ENCODE results near the gene SFXN5. TPM values are rescaled to one million over a fixed set of nuclear protein-coding genes. Genes with fewer than 3 reads are reported as not detected.

SFXN5 gene
- total RNA-seq, 4 donors from 2014 or later = 22.9 to 55.4 (median 41.2) TPM

GRCh38 chr2:72921088-72921851 is 150.2 kb downstream of the SFXN5 start:
- Histone ChIP-seq H3K27me3 (peaks cover 0 to 79% of the 10 kb centered on the region in 2 donors), H3K4me3 (no peak overlapping the region), H3K9me3 (no peaks in the 10 kb centered on the region), H3K36me3 (no peaks in the 10 kb centered on the region), H3K27ac (no peak overlapping the region), H3K4me1 (peaks cover 3 to 54% (median 35%) of the 10 kb centered on the region in 4 donors)
- no peak for TF ChIP-seq CTCF (IDR thresholded peaks at IDR 0.05)
- no peak for TF ChIP-seq POLR2A (IDR thresholded peaks at IDR 0.05)
- peak in 2 of 3 donors; percentile 12 to 44 for DNase-seq

GRCh38 chr2:72920318-72921087 is 151.0 kb downstream of the SFXN5 start:
- TF ChIP-seq CTCF (IDR thresholded peaks at IDR 0.05) (no peak), POLR2A (IDR thresholded peaks at IDR 0.05) (no peak)
- H3K9me3 ChIP-seq = no peaks in the 10 kb centered on the region
- H3K36me3 ChIP-seq = no peaks in the 10 kb centered on the region
- H3K27ac ChIP-seq = no peak overlapping the region
- peak in 2 of 3 donors; percentile 14 to 44 for DNase-seq
- peaks cover 0 to 83% of the 10 kb centered on the region in 2 donors for H3K27me3 ChIP-seq
- peaks cover 3 to 62% (median 42%) of the 10 kb centered on the region in 4 donors for H3K4me1 ChIP-seq
- peak overlapping the region in 3 of 4 donors; percentile 26 to 36 (median 31) for H3K4me3 ChIP-seq

- peak in 2 of 3 donors; percentile 10 to 41 for DNase-seq
- peaks cover 3 to 63% (median 41%) of the 10 kb centered on the region in 4 donors for H3K4me1 ChIP-seq
- no peaks in the 10 kb centered on the region for H3K36me3 ChIP-seq
- peaks cover 0 to 83% of the 10 kb centered on the region in 2 donors for H3K27me3 ChIP-seq
- peak overlapping the region in 3 of 4 donors; percentile 26 to 36 (median 31) for H3K4me3 ChIP-seq
- H3K9me3 ChIP-seq = no peaks in the 10 kb centered on the region
- TF ChIP-seq CTCF (IDR thresholded peaks at IDR 0.05) (no peak), POLR2A (IDR thresholded peaks at IDR 0.05) (no peak)
- no peak overlapping the region for H3K27ac ChIP-seq
Measured at GRCh38 chr2:72919414-72920317, 151.8 kb downstream of the SFXN5 start.

DNA sequence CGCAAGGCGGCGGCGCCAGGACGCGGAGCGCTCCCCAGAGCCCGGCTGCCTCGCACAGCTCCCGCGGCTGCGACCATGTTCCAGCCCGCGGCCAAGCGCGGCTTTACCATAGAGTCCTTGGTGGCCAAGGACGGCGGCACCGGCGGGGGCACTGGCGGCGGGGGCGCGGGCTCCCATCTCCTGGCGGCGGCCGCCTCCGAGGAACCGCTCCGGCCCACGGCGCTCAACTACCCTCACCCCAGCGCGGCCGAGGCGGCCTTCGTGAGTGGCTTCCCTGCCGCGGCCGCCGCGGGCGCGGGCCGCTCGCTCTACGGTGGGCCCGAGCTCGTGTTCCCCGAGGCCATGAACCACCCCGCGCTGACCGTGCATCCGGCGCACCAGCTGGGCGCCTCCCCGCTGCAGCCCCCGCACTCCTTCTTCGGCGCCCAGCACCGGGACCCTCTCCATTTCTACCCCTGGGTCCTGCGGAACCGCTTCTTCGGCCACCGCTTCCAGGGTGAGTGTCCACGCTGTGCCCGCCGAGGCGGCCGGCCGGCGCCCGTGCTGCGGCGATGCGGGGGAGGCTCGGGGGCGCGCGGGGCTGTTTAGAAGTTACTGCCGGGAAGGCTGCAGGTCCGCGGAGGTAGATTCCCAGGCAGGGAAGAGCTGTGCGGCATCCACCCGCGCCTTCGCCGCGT is 153.5 kb downstream of the SFXN5 start:
- Histone ChIP-seq H3K27me3 (peaks cover 0 to 81% of the 10 kb centered on the region in 2 donors), H3K36me3 (no peaks in the 10 kb centered on the region), H3K9me3 (no peaks in the 10 kb centered on the region), H3K27ac (no peak overlapping the region), H3K4me1 (peaks cover 3 to 53% (median 38%) of the 10 kb centered on the region in 4 donors), H3K4me3 (peak overlapping the region; percentile 18 to 60 (median 48))
- no peak for TF ChIP-seq POLR2A (IDR thresholded peaks at IDR 0.05)
- no peak for TF ChIP-seq CTCF (IDR thresholded peaks at IDR 0.05)
- peak in 2 of 3 donors; percentile 4 to 45 for DNase-seq

Data from Peyer's patch (tissue), 4 donors.